Fibroblast of lung (primary cell): ENCODE measurements around the gene LYPD6. TPM values are rescaled to one million over a fixed set of nuclear protein-coding genes. Genes with fewer than 3 reads are reported as not detected.

Source experiments
- DNase-seq, 2 donors: peaks; one replicate each; pipeline versions ENCODE4 v3.0.0 to v3.0.0-alpha.2; 2010; ENCODE audit warnings: low read depth in 2 of 2
- H2AFZ ChIP-seq: 2 replicates; pipeline ENCODE4 v1.5.1; 2012; ENCODE audit warnings: low read length, control low read depth, inconsistent platforms
- H3K27ac ChIP-seq: 2 replicates; pipeline ENCODE4 v1.5.1; 2011; ENCODE audit warnings: low read length, control low read depth; ENCODE audit not compliant: insufficient read depth
- H3K27me3 ChIP-seq: 2 replicates; pipeline ENCODE4 v1.5.1; 2011; ENCODE audit warnings: mild to moderate bottlenecking, low read length; ENCODE audit not compliant: control insufficient read depth, insufficient read depth
- H3K36me3 ChIP-seq: 2 replicates; pipeline ENCODE4 v1.5.1; 2011; ENCODE audit warnings: low read length; ENCODE audit not compliant: control insufficient read depth, insufficient read depth
- H3K4me1 ChIP-seq: 2 replicates; pipeline ENCODE4 v1.5.1; 2011; ENCODE audit warnings: low read length; ENCODE audit not compliant: control insufficient read depth, insufficient read depth; ENCODE audit errors: extremely low read depth
- H3K4me2 ChIP-seq: 2 replicates; pipeline ENCODE4 v1.5.1; 2011; ENCODE audit warnings: low read length, control low read depth; ENCODE audit not compliant: insufficient read depth; ENCODE audit errors: extremely low read depth
- H3K4me3 ChIP-seq, 4 experiments: fragments of 200-600 bp in 1 of 4; sonication (generic) in 1 of 4; replicated peaks in 1 of 4; 2 replicates each; pipeline ENCODE4 v1.5.1; 2011 to 2016; ENCODE audit warnings: low read length in 4 of 4, low read depth in 3 of 4, mild to moderate bottlenecking in 3 of 4, control low read depth in 2 of 4, inconsistent platforms in 1 of 4, mixed read lengths in 1 of 4; ENCODE audit not compliant: insufficient read depth in 1 of 4; ENCODE audit errors: control extremely low read depth in 1 of 4
- H3K79me2 ChIP-seq: 2 replicates; pipeline ENCODE4 v1.5.1; 2012; ENCODE audit warnings: mild to moderate bottlenecking, low read length, inconsistent platforms; ENCODE audit not compliant: control insufficient read depth, insufficient read depth
- H3K9ac ChIP-seq: 2 replicates; pipeline ENCODE4 v1.5.1; 2011; ENCODE audit warnings: mild to moderate bottlenecking, low read length, control low read depth; ENCODE audit not compliant: insufficient read depth
- H3K9me3 ChIP-seq: 2 replicates; pipeline ENCODE4 v1.5.1; 2012; ENCODE audit warnings: low read depth, low read length; ENCODE audit not compliant: control insufficient read depth, insufficient read depth
- H4K20me1 ChIP-seq: 2 replicates; pipeline ENCODE4 v1.5.1; 2011; ENCODE audit warnings: low read length; ENCODE audit not compliant: control insufficient read depth, insufficient read depth; ENCODE audit errors: extremely low read depth
- CTCF ChIP-seq, 2 donors: IDR thresholded peaks in 1 of 2; conservative IDR thresholded peaks in 1 of 2; 1 replicate in 1 of 2; 2 replicates in 1 of 2; pipeline ENCODE4 v1.5.1; 2011 to 2012; ENCODE audit warnings: low read length in 2 of 2, control low read depth in 1 of 2, inconsistent platforms in 1 of 2, low read depth in 1 of 2, mild to moderate bottlenecking in 1 of 2
- EZH2 ChIP-seq: IDR thresholded peaks from 2 replicates; pipeline ENCODE4 v1.5.1; 2012; ENCODE audit warnings: low read length, control low read depth, mild to moderate bottlenecking; ENCODE audit errors: missing control alignments
- polyA plus RNA-seq, 2 donors: library from polyadenylated mRNA; depleted of rRNA in 1 of 2; stranded (reverse) in 1 of 2; unstranded in 1 of 2; fragments of >200 nt; gene quantifications; 2 replicates each; pipeline ENCODE4 v1.2.1, GENCODE V29; 2011 to 2012; ENCODE audit warnings: missing spikeins in 1 of 2
- total RNA-seq: library from RNA; depleted of rRNA; stranded (reverse); fragments of >200 nt; gene quantifications from 2 replicates; pipeline ENCODE4 v1.2.1, GENCODE V29; 2014

LYPD6 gene
- total and polyA plus RNA-seq, 2 donors (not counting 1 experiment from before 2014, with no cell fraction given): 0.17 to 3.7 TPM

GRCh38 chr2:149465873-149466272, 135.5 kb downstream of the LYPD6 start:
- Histone ChIP-seq H3K27me3 (no peaks in the 10 kb centered on the region), H3K36me3 (no peaks in the 10 kb centered on the region), H3K4me2 (no peak overlapping the region), H4K20me1 (no peaks in the 10 kb centered on the region), H3K27ac (no peak overlapping the region), H3K4me3 (no peak overlapping the region), H3K4me1 (no peaks in the 10 kb centered on the region), H3K9me3 (no peaks in the 10 kb centered on the region), H3K9ac (no peak overlapping the region), H2AFZ (no peak overlapping the region), H3K79me2 (no peaks in the 10 kb centered on the region)
- TF ChIP-seq CTCF (conservative IDR thresholded peaks at IDR 0.05 in 1 of 2, IDR thresholded peaks at IDR 0.05 in 1 of 2; ENCODE audit: low read depth in 1 of 2, low read length in 2 of 2) (no peak), EZH2 (no peak)
- DNase-seq: no peak

DNA sequence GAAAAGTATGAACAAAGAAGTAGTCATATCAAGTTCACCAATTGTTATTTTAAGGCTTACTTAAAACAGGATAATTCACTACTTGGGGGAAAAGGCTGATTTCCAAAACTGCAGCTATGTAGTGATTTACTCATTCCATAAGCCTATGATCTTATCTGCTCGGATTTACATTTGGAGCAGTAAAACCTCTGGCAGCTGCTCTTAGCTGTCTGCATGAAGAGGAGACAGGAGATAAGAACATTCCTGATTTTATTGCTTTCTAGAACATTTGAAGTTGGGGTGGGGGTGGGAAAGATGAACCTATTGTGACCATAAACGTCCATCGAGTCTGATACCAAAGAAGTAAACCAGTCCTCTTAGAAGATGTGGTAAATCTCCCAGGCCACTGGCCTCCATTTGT, 136.2 kb downstream of the LYPD6 start:
- Histone ChIP-seq H3K27me3 (no peaks in the 10 kb centered on the region), H2AFZ (no peak overlapping the region), H3K4me3 (no peak overlapping the region), H3K9me3 (no peaks in the 10 kb centered on the region), H3K79me2 (no peaks in the 10 kb centered on the region), H3K36me3 (no peaks in the 10 kb centered on the region), H3K27ac (no peak overlapping the region), H3K4me1 (no peaks in the 10 kb centered on the region), H3K4me2 (no peak overlapping the region), H4K20me1 (no peaks in the 10 kb centered on the region), H3K9ac (no peak overlapping the region)
- TF ChIP-seq EZH2 (no peak), CTCF (conservative IDR thresholded peaks at IDR 0.05 in 1 of 2, IDR thresholded peaks at IDR 0.05 in 1 of 2; ENCODE audit: low read depth in 1 of 2, low read length in 2 of 2) (no peak)
- DNase-seq: peak in 1 of 2 donors; percentile 49

DNA sequence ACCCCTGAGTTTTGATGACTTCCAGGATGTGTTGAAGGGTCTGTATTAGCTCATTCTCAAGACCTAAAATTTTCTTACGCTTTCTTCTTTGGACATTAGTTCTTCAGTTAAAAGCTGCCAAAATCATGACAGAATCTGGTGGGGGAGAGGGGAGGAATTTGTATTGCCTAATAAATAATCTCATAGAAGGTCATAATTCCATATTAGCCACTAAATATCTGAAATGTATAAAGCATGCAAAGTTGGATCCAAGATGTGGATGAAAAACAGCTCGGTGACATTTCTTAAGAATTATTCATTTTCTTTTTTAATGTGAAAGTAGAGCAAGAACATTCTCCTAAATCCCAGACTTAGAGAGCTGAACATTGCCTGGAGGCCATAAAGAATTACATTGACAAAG, 137.0 kb downstream of the LYPD6 start:
- H2AFZ ChIP-seq: no peak overlapping the region
- no peak overlapping the region for H3K4me3 ChIP-seq
- TF ChIP-seq CTCF (conservative IDR thresholded peaks at IDR 0.05 in 1 of 2, IDR thresholded peaks at IDR 0.05 in 1 of 2; ENCODE audit: low read depth in 1 of 2, low read length in 2 of 2) (no peak), EZH2 (no peak)
- H3K9ac ChIP-seq: no peak overlapping the region
- H3K27me3 ChIP-seq: no peaks in the 10 kb centered on the region
- no peak overlapping the region for H3K27ac ChIP-seq
- no peaks in the 10 kb centered on the region for H3K79me2 ChIP-seq
- H3K9me3 ChIP-seq: no peaks in the 10 kb centered on the region
- no peak for DNase-seq
- H3K4me2 ChIP-seq: no peak overlapping the region
- no peaks in the 10 kb centered on the region for H4K20me1 ChIP-seq
- no peaks in the 10 kb centered on the region for H3K36me3 ChIP-seq
- no peaks in the 10 kb centered on the region for H3K4me1 ChIP-seq
